Spinal cord (tissue), 10 donors: ENCODE measurements around the gene LRRC8E. TPM values are rescaled to one million over a fixed set of nuclear protein-coding genes. Genes with fewer than 3 reads are reported as not detected.

Source experiments
- DNase-seq, 6 donors: peaks; one replicate each; pipeline versions ENCODE4 v3.0.0 to v3.0.0-alpha.2; 2013 to 2015; ENCODE audit warnings: low spot score in 6 of 6, low read depth in 4 of 6
- H3K27ac ChIP-seq: one replicate; pipeline ENCODE4 v1.5.1; 2013; ENCODE audit warnings: low read depth, low read length, control low read depth
- H3K27me3 ChIP-seq: one replicate; pipeline ENCODE4 v1.6.1; 2013; ENCODE audit warnings: low read length; ENCODE audit not compliant: control insufficient read depth, insufficient read depth
- H3K36me3 ChIP-seq: one replicate; pipeline ENCODE4 v1.6.1; 2013; ENCODE audit warnings: low read length; ENCODE audit not compliant: control insufficient read depth, insufficient read depth
- H3K4me1 ChIP-seq: one replicate; pipeline ENCODE4 v1.6.1; 2013; ENCODE audit warnings: low read length; ENCODE audit not compliant: control insufficient read depth, insufficient read depth
- H3K4me3 ChIP-seq: one replicate; pipeline ENCODE4 v1.5.1; 2013; ENCODE audit warnings: low read depth, low read length, control low read depth
- H3K9me3 ChIP-seq: one replicate; pipeline ENCODE4 v1.6.1; 2013; ENCODE audit warnings: low read length; ENCODE audit not compliant: control insufficient read depth, insufficient read depth
- WGBS: methylation state at CpG from one replicate; pipeline ENCODE4 v1.1.5; 2013; ENCODE audit warnings: missing lambda C conversion rate; ENCODE audit not compliant: insufficient coverage; 5-methylcytosine and 5-hydroxymethylcytosine counted together
- polyA plus RNA-seq, 2 donors: library from polyadenylated mRNA; unstranded; fragments of 120-200 nt; gene quantifications; one replicate each; pipeline ENCODE4 v1.2.1, GENCODE V29; 2013; ENCODE audit not compliant: insufficient read length in 2 of 2
- total RNA-seq, 2 donors: library from RNA; depleted of rRNA in 1 of 2; stranded (reverse); fragments of 120-200 nt in 1 of 2; fragments of >200 nt in 1 of 2; gene quantifications; one replicate each; pipeline versions ENCODE4 v1.2.3 to v1.2.4, GENCODE V29; 2013 to 2014
- donor health status: healthy.

The LRRC8E gene
- total and polyA plus RNA-seq, 4 donors = 0.40 to 0.77 (median 0.66) TPM; not detected in 1

DNA sequence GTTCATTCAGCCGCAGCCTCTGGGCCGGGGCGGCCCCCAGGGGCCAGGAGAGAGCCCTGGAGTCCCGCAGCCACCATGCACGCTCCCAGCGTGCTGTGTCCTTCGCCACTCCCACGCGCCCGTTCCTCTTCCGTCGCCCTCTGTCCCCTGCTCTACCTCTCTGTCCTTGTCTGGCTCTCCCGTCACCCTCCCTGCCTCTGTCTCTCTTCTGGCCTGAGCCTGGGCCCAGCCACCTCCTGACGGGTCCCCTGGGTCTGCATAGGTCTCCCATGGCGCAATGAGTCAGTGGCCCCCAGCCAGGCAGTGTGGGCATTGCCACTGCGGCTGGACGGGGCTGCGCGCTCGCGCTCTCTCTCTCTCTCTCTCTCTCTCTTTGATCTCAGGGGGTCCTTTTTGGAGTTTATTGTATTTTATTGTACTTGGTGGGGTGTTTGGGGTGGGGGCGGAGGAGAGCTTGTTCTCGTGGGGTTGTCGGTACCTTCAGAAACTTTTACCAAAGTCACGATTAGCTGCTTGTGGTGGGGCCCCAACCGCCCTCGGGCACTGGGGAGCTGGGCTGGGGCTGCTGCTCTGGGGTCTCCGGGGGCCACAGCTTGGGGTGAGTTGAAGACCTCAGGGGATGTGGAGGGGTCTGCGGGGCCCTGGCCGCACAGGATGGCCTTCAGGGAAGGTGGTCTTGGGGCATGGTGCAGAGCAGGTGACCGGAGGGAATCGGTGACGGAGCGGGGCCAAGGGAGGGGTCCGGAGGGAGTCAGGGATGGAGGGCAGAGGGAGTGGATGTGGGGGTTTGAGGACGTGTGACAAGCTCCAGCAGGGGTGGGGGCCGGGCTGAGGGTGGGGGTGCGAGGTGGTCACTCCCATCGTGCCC lies 24.6 kb downstream of the LRRC8E start:
- WGBS = 92% methylated on average over 30 of the region's 39 CpGs
- peaks cover 71% of the 10 kb centered on the region for H3K36me3 ChIP-seq
- no peak overlapping the region for H3K4me3 ChIP-seq
- no peak for DNase-seq
- H3K4me1 ChIP-seq = peaks cover 17% of the 10 kb centered on the region
- no peak overlapping the region for H3K27ac ChIP-seq
- no peaks in the 10 kb centered on the region for H3K9me3 ChIP-seq
- H3K27me3 ChIP-seq = peaks cover 28% of the 10 kb centered on the region

DNA sequence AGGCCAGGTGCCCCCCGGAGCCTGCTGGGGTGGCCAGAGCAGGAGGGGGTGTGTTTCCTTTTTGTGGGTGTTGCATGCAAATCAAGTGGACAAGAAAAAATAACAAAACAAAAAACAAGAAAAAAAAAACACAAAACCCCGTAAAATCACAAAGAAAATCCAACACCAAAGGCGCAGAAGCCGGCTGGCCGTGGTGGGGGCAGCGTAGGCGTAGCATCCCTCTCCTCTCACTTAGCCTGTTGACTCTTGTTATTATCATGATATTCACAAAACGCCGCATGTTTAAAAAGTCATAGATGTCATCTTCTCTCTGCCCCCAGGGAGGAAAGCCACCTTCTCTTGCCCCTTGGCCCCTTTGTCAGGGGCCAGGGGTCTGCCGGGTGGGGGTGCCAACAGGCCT lies 25.3 kb downstream of the LRRC8E start:
- H3K27ac ChIP-seq = no peak overlapping the region
- H3K4me3 ChIP-seq = no peak overlapping the region
- H3K4me1 ChIP-seq = peaks cover 21% of the 10 kb centered on the region
- 91% methylated on average over 7 of the region's 10 CpGs for WGBS
- no peaks in the 10 kb centered on the region for H3K9me3 ChIP-seq
- DNase-seq = no peak
- peaks cover 64% of the 10 kb centered on the region for H3K36me3 ChIP-seq
- H3K27me3 ChIP-seq = peaks cover 34% of the 10 kb centered on the region

DNA sequence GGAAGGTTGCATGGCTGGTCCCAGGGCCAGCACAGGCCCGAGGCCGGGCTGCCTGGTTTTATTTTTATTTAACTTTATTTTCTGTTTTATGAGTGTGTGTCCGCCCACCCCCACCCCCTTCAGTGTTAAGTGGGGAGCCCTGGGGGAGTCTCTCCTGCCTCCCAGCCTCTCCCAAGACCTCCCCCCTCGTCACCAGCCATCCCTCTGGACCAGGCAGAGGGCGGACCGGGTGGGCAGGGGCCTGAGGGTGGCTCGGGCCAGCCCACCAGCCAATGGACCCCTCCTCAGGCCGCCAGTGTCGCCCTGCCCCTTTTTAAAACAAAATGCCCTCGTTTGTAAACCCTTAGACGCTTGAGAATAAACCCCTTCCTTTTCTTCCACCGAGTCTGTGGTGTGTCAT lies 25.8 kb downstream of the LRRC8E start:
- H3K4me3 ChIP-seq = no peak overlapping the region
- no peak overlapping the region for H3K27ac ChIP-seq
- DNase-seq = no peak
- H3K36me3 ChIP-seq = peaks cover 60% of the 10 kb centered on the region
- no CpG with 5 or more reads among the region's 12 CpGs for WGBS
- peaks cover 26% of the 10 kb centered on the region for H3K4me1 ChIP-seq
- peaks cover 39% of the 10 kb centered on the region for H3K27me3 ChIP-seq
- no peaks in the 10 kb centered on the region for H3K9me3 ChIP-seq

GRCh38 chr19:7914598-7915045 lies 26.3 kb downstream of the LRRC8E start, which contains the start of gene TGFBR3L:
TGFBR3L (plus strand) TSS chr19:7914830.
- 75% methylated on average over 9 of the region's 12 CpGs for WGBS
- Histone ChIP-seq H3K4me1 (peaks cover 31% of the 10 kb centered on the region), H3K9me3 (no peaks in the 10 kb centered on the region), H3K4me3 (no peak within 1 kb of the TSS), H3K27ac (no peak within 1 kb of the TSS), H3K27me3 (peaks cover 44% of the 10 kb centered on the region), H3K36me3 (peaks cover 54% of the 10 kb centered on the region)
- no peak for DNase-seq

DNA sequence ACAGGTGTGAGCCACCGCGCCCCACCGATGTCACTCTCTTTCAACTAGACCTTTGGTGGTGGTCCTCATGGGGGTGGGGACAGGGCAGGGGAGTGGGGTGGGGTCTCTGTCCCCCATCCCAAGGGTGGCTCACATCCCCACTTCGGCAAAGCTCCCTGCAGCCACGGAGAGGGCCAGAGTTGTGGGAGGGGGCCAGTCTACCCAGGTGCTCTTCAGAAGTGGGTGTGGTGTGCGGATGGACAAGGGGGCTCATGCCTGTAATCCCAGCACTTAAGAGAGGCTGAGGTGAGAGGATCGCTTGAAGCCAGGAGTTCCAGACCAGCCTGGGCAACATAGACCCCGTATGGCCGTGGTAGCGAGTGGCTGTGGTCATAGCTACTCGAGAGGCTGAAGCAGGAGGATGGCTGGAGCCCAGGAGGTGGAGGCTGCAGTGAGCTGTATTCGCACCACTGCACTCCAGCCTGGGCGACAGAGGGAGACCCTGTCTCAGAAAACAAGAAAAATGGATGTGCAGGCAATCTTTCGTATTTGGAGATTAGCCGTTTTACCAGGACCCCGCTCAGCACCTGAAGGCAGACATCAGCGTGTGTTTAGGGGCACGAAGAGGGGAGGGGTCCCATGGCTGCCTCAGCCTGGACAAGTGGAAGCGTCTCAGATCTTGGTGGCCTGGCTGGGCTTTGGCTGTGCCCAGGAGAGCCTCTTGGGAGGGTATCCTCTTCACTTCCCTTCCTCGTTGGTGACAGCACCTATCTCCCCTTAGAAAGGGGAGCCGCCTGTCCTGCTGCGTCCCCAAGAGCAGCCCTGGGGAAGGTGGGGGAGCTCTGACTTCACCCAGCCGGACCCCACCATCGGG lies 27.2 kb downstream of the LRRC8E start:
- 58% methylated on average over 21 of the region's 24 CpGs for WGBS
- Histone ChIP-seq H3K4me1 (peaks cover 36% of the 10 kb centered on the region), H3K27ac (no peak overlapping the region)

DNA sequence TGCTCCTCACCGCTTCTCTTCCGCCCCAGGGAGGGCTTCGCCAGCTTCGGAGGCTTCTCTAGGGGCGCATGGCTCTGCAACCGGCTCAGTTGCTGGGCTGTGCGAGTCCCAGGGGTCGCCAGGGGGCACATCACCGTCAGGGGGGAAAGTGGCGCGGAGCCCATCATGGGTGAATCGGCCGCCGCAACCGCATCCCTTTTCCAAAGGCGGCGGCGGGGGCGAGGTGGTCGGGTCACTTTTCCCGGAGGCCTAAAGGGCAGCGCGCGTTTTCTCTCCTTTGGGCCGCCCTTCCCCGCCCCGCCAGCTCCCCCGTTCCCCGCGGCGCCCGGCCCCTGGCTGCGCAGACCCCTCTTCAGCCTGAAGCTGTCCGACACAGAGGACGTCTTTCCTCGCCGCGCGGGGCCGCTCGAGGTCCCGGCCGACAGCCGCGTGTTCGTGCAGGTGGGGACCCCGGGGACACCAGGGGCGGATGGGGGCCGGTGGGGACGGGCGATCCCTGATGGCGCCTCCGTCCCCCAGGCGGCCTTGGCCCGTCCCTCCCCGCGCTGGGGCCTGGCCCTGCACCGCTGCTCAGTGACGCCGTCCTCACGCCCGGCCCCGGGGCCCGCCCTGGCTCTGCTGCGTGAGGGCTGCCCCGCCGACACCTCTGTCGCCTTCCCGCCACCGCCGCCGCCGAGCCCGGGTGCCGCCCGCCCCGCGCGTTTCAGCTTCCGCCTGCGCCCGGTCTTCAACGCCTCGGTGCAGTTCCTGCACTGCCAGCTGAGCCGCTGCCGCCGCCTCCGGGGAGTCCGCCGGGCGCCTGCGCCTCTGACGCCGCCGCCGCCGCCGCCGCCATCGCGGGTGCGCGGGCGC lies 28.0 kb downstream of the LRRC8E start:
- under 1% methylated on average over 104 of the region's 104 CpGs for WGBS
- Histone ChIP-seq H3K9me3 (no peaks in the 10 kb centered on the region), H3K36me3 (peaks cover 40% of the 10 kb centered on the region), H3K4me3 (no peak overlapping the region), H3K27me3 (peaks cover 47% of the 10 kb centered on the region), H3K27ac (no peak overlapping the region), H3K4me1 (peaks cover 43% of the 10 kb centered on the region)
- DNase-seq = no peak

More for the DNA sequence above, 27.2 kb downstream of the LRRC8E start:
- no peak for DNase-seq
- peaks cover 46% of the 10 kb centered on the region for H3K36me3 ChIP-seq
- H3K27me3 ChIP-seq = peaks cover 47% of the 10 kb centered on the region
- H3K9me3 ChIP-seq = no peaks in the 10 kb centered on the region
- H3K4me3 ChIP-seq = no peak overlapping the region

DNA sequence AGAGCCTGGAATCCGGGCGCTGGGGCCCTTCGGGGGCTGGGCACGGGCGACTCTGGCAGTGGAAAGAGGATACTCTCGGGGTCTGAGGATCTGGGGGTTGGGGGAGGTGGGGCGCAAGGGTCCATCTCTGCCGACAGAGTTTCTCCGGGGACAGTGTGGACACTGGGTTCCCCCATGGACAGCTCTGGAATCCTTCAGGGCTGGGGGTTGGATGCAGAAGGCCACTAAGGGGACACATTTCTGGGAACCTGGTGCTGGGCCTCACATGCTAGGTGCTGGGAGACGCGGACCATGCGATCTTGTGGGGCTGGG lies 28.6 kb downstream of the LRRC8E start:
- no peak for DNase-seq
- WGBS = 2% methylated on average over 12 of the region's 12 CpGs
- no peaks in the 10 kb centered on the region for H3K9me3 ChIP-seq
- H3K4me1 ChIP-seq = peaks cover 49% of the 10 kb centered on the region
- peaks cover 40% of the 10 kb centered on the region for H3K36me3 ChIP-seq
- peaks cover 47% of the 10 kb centered on the region for H3K27me3 ChIP-seq
- H3K4me3 ChIP-seq = no peak overlapping the region
- H3K27ac ChIP-seq = no peak overlapping the region

DNA sequence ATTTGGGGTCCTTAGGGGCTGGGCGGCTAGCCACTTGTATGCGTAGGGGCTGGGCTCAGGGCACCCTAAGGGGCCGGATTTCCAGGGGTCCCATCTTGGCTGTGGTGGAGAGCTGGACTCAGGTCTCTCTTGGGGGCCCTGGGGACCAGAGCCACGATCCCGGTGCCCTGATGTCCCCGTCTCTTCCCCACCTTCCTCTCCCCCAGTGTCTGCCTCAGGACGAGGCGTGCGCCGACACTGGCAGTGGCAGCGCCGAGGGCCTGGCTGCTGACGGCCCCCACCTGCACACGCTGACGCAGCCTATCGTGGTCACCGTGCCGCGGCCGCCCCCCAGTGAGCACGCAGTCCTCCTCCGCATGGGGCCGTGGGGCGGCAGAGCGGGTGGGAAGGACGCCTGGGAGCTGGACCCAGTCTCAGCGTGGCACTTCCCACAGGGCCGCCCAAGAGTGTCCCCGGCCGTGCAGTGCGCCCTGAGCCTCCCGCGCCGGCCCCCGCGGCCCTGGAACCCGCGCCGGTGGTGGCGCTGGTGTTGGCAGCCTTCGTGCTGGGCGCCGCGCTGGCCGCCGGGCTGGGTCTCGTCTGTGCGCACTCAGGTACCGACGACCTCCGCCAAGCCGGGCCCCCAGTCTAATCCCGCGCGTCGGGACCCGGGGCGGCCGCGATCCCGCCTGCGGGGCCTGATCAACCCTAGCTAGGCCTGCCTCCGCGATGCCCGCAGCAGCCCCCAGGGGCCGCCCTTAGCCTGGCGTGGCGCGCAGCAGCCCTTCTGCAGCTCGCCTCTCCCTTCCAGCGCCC lies 29.2 kb downstream of the LRRC8E start:
- H3K4me1 ChIP-seq = peaks cover 54% of the 10 kb centered on the region
- H3K27me3 ChIP-seq = peaks cover 47% of the 10 kb centered on the region
- no peaks in the 10 kb centered on the region for H3K9me3 ChIP-seq
- peak in 2 of 6 donors; percentile 38 to 56 for DNase-seq
- H3K4me3 ChIP-seq = no peak overlapping the region
- WGBS = 1% methylated on average over 70 of the region's 71 CpGs
- no peak overlapping the region for H3K27ac ChIP-seq
- H3K36me3 ChIP-seq = peaks cover 40% of the 10 kb centered on the region
